Stimulated activated CD8-positive, alpha-beta memory T cell treated with anti-CD3 and anti-CD28 coated beads, Interleukin-4, amount 100 ng/mL, for 4 hours (primary cell): ENCODE measurements around the gene NUMA1.
A peak's percentile ranks its signal among the peaks of the same experiment; 100 is the strongest.

ENCODE experiments used
- DNase-seq, 2 donors: peaks; one replicate each; pipeline ENCODE4 v3.0.0-alpha.2; 2020; ENCODE audit warnings: low read depth in 2 of 2, low spot score in 1 of 2

Gene NUMA1

GRCh38 chr11:72066855-72067254 is 13.5 kb downstream of the NUMA1 start:
- no peak for DNase-seq

- no peak for DNase-seq
Measured at GRCh38 chr11:72061739-72062396, 18.5 kb downstream of the NUMA1 start.

- no peak for DNase-seq
Measured at GRCh38 chr11:72058416-72059034, 21.8 kb downstream of the NUMA1 start.

GRCh38 chr11:72048766-72049460 is 31.4 kb downstream of the NUMA1 start:
- no peak for DNase-seq

- DNase-seq, result no peak
Measured at GRCh38 chr11:72045849-72046248, 34.5 kb downstream of the NUMA1 start.

GRCh38 chr11:72042064-72042745 is 38.1 kb downstream of the NUMA1 start:
- no peak for DNase-seq

- no peak for DNase-seq
Measured at GRCh38 chr11:72041364-72042063, 38.8 kb downstream of the NUMA1 start.

- DNase-seq, result peak; percentile 42 to 54
Measured at GRCh38 chr11:72040491-72041363, 39.6 kb downstream of the NUMA1 start.

GRCh38 chr11:72039856-72040401 is 40.4 kb downstream of the NUMA1 start:
- DNase-seq, result no peak

GRCh38 chr11:72039031-72039855 is 41.1 kb downstream of the NUMA1 start:
- no peak for DNase-seq

GRCh38 chr11:72038491-72038890 is 41.9 kb downstream of the NUMA1 start:
- no peak for DNase-seq

- no peak for DNase-seq
Measured at GRCh38 chr11:72037554-72038311, 42.6 kb downstream of the NUMA1 start.

- no peak for DNase-seq
Measured at GRCh38 chr11:72036687-72037086, 43.7 kb downstream of the NUMA1 start.

GRCh38 chr11:72030472-72031045 is 49.8 kb downstream of the NUMA1 start:
- no peak for DNase-seq

- DNase-seq, result no peak
Measured at GRCh38 chr11:72026090-72026489, 54.3 kb downstream of the NUMA1 start.

- DNase-seq, result no peak
Measured at GRCh38 chr11:72024069-72024754, 56.1 kb downstream of the NUMA1 start.

GRCh38 chr11:72023335-72023734 is 57.0 kb downstream of the NUMA1 start:
- DNase-seq, result no peak
